ENCODE measurements around the gene MAPK7. TPM values are rescaled to one million over a fixed set of nuclear protein-coding genes. Genes with fewer than 3 reads are reported as not detected.

The MAPK7 gene
- total and polyA plus RNA-seq, 10 of the 15 experiments (the other 5 are each of a cell fraction or from before 2014, with no cell fraction given): 0.37 to 13.5 (median 5.6) TPM

DNA sequence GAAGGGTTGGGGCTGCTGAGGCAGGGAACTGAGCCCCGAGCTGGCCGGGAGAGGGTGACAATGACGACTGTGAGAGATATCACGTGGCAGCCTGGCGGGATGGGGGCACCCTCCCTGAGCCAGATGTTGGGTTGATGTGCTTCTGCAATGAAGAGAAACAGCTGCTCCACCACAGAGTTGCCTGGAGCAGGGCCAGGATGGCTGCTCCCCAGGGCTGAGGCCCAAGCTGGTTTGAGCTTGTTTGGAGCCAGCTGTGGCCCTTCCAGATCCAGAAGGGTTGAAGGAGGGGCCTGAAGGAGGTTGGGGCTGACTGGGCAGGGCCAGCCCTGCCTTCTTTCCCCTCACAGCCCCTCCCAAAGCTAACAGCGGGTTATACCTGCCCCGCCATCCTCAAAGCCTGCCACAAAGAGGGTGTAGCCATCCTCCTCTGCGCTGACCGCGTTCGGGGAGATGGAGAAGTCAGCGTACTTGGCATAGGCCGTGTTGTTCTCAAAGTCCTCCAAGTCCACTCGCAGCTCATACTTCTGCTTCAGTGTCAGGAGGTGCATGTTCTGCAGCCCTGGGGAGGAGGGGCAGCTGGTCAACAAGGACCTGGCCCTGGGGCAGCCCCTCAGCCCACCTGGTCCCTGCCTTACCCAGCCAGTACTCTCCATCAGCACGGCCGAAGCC lies 6.6 kb downstream of the MAPK7 start:
- 88% methylated on average over 16 of the region's 16 CpGs for WGBS (ENCODE audit: insufficient coverage, insufficient replicate concordance, low lambda C conversion rate, missing lambda C conversion rate)
- POLR2A ChIA-PET: no interaction called here

DNA sequence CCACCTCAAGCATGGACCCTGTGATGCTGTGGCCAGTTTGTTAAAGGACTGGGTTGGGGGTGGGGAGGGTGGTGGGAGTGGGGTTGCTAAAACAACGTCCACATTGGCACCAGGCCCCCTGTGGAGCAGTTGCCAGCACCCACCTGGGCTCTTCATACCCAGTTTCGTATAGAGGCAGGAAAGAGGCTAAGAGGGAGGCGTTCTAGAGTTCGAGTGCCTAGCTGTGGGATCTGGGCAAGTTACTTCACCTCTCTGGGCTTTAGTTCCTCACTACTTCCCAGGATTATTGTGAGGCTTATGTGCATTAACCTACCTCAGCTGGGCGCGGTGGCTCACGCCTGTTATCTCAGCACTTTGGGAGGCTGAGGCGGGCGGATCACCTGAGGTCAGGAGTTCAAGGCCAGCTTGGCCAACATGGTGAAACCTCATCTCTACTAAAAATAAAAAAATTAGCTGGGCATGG lies 7.3 kb downstream of the MAPK7 start:
- ATAC-seq (no peak), DNase-seq (ENCODE audit: low read depth, low spot score) (no peak), FAIRE-seq (no peak)
- CTCF ChIA-PET: interaction anchor here (1.4 kb wide), 1 partner anchor 23 kb away, joined by 4 read pairs; the partner anchor contains the start of gene B9D1
- POLR2A ChIA-PET: no interaction called here
- 84% methylated on average over 8 of the region's 9 CpGs for WGBS (ENCODE audit: insufficient coverage, insufficient replicate concordance, low lambda C conversion rate, missing lambda C conversion rate)
- no peak overlapping the region for H3K4me3 ChIP-seq
- in situ Hi-C loops (cut with MboI) (no loop called here), intact Hi-C loops (cut with micrococcal nuclease; ENCODE audit: unreplicated experiment) (no loop called here)
- RAD21 ChIA-PET (ENCODE audit: unreplicated experiment): no interaction called here
- BruUV-seq (replicated peaks): no TSS peak
- SMC1A ChIA-PET (ENCODE audit: uncharacterized antibody, unreplicated experiment): interaction anchor here (1.2 kb wide), 1 partner anchor 28 kb away, joined by 3 read pairs; no protein-coding TSS in a partner anchor
- H4K20me1 ChIP-seq (ENCODE audit: control insufficient read depth, insufficient read depth): no peaks in the 10 kb centered on the region
- no peaks in the 10 kb centered on the region for H3K79me2 ChIP-seq (ENCODE audit: control insufficient read depth, insufficient read depth, low read length)
- no peaks in the 10 kb centered on the region for H3K4me1 ChIP-seq (ENCODE audit: control insufficient read depth, insufficient read depth, low read length)
- no peak overlapping the region for H3K9ac ChIP-seq (ENCODE audit: control insufficient read depth, insufficient read depth, low read length)
- H3K9me3 ChIP-seq (replicated peaks; ENCODE audit: control insufficient read depth, insufficient read depth, low read length): no peaks in the 10 kb centered on the region
- no peak overlapping the region for H2AFZ ChIP-seq (ENCODE audit: control insufficient read depth, low read depth, low read length)
- H3K4me2 ChIP-seq (ENCODE audit: control insufficient read depth, insufficient read depth): no peak overlapping the region
- H3K27ac ChIP-seq (ENCODE audit: control insufficient read depth, insufficient read depth): no peak overlapping the region
- H3K27me3 ChIP-seq (replicated peaks in 1 of 2; ENCODE audit: control insufficient read depth in 2 of 2, insufficient read depth in 2 of 2, low read length in 1 of 2): no peaks in the 10 kb centered on the region; a peak in 1 of 4 replicates
- peaks cover 0 to 5% of the 10 kb centered on the region in 2 experiments; a peak in 2 of 4 replicates for H3K36me3 ChIP-seq (ENCODE audit: control insufficient read depth in 2 of 2, insufficient read depth in 2 of 2, low read length in 1 of 2)
- TF ChIP-seq TCF3 (IDR thresholded peaks at IDR 0.05; ENCODE audit: borderline replicate concordance, insufficient read depth, low read depth, low read length) (no peak), SREBF2 (IDR thresholded peaks at IDR 0.05; ENCODE audit: low read length) (no peak), SRF (IDR thresholded peaks at IDR 0.05; ENCODE audit: low read depth in 2 of 2, low read length in 2 of 2) (no peak), IRF4 (IDR thresholded peaks at IDR 0.05; ENCODE audit: low read depth, low read length) (no peak), FOXM1 (IDR thresholded peaks at IDR 0.05; ENCODE audit: low read depth, low read length) (no peak), HDGF (IDR thresholded peaks at IDR 0.05) (no peak), POU2F2 (IDR thresholded peaks at IDR 0.05; ENCODE audit: borderline replicate concordance, low read depth, low read length) (no peak)
- TF ChIP-seq, protein P1, sequence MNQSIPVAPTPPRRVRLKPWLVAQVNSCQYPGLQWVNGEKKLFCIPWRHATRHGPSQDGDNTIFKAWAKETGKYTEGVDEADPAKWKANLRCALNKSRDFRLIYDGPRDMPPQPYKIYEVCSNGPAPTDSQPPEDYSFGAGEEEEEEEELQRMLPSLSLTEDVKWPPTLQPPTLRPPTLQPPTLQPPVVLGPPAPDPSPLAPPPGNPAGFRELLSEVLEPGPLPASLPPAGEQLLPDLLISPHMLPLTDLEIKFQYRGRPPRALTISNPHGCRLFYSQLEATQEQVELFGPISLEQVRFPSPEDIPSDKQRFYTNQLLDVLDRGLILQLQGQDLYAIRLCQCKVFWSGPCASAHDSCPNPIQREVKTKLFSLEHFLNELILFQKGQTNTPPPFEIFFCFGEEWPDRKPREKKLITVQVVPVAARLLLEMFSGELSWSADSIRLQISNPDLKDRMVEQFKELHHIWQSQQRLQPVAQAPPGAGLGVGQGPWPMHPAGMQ (IDR thresholded peaks at IDR 0.05; ENCODE audit: borderline replicate concordance): no peak
- TF ChIP-seq, protein P2, sequence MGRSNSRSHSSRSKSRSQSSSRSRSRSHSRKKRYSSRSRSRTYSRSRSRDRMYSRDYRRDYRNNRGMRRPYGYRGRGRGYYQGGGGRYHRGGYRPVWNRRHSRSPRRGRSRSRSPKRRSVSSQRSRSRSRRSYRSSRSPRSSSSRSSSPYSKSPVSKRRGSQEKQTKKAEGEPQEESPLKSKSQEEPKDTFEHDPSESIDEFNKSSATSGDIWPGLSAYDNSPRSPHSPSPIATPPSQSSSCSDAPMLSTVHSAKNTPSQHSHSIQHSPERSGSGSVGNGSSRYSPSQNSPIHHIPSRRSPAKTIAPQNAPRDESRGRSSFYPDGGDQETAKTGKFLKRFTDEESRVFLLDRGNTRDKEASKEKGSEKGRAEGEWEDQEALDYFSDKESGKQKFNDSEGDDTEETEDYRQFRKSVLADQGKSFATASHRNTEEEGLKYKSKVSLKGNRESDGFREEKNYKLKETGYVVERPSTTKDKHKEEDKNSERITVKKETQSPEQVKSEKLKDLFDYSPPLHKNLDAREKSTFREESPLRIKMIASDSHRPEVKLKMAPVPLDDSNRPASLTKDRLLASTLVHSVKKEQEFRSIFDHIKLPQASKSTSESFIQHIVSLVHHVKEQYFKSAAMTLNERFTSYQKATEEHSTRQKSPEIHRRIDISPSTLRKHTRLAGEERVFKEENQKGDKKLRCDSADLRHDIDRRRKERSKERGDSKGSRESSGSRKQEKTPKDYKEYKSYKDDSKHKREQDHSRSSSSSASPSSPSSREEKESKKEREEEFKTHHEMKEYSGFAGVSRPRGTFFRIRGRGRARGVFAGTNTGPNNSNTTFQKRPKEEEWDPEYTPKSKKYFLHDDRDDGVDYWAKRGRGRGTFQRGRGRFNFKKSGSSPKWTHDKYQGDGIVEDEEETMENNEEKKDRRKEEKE (IDR thresholded peaks at IDR 0.05): no peak

More for the DNA sequence above, 6.6 kb downstream of the MAPK7 start:
- ChIA-PET RAD21 (ENCODE audit: unreplicated experiment) (no interaction called here), SMC1A (ENCODE audit: uncharacterized antibody, unreplicated experiment) (no interaction called here), CTCF (interaction anchor here (2.5 kb wide), 1 partner anchor 22 kb away, joined by 6 read pairs; the partner anchor contains the start of gene B9D1)
- no peak overlapping the region for H3K4me2 ChIP-seq (ENCODE audit: control insufficient read depth, insufficient read depth)
- H3K79me2 ChIP-seq (ENCODE audit: control insufficient read depth, insufficient read depth, low read length): no peaks in the 10 kb centered on the region
- no peaks in the 10 kb centered on the region for H3K4me1 ChIP-seq (ENCODE audit: control insufficient read depth, insufficient read depth, low read length)
- no peak overlapping the region for H3K9ac ChIP-seq (ENCODE audit: control insufficient read depth, insufficient read depth, low read length)
- no peaks in the 10 kb centered on the region for H3K9me3 ChIP-seq (replicated peaks; ENCODE audit: control insufficient read depth, insufficient read depth, low read length)
- in situ Hi-C loops (cut with MboI) (no loop called here), intact Hi-C loops (cut with micrococcal nuclease; ENCODE audit: unreplicated experiment) (no loop called here)
- H3K36me3 ChIP-seq (ENCODE audit: control insufficient read depth in 2 of 2, insufficient read depth in 2 of 2, low read length in 1 of 2): peaks cover 4 to 12% of the 10 kb centered on the region in 2 experiments
- DNase-seq (ENCODE audit: low read depth, low spot score) (no peak), ATAC-seq (no peak; the same call in 1 of the 3 replicates), FAIRE-seq (no peak)
- BruUV-seq (replicated peaks): no TSS peak
- no peak overlapping the region for H3K27ac ChIP-seq (ENCODE audit: control insufficient read depth, insufficient read depth)
- no peaks in the 10 kb centered on the region; a peak in 1 of 4 replicates for H3K27me3 ChIP-seq (replicated peaks in 1 of 2; ENCODE audit: control insufficient read depth in 2 of 2, insufficient read depth in 2 of 2, low read length in 1 of 2)
- TF ChIP-seq SMARCA5 (IDR thresholded peaks at IDR 0.05): no peak
- TF ChIP-seq POLR2A (IDR thresholded peaks at IDR 0.05; ENCODE audit: low read depth, low read length): peak; percentile 6; the same call in 1 of the 2 replicates
- 0 out of 2 replicates have a peak, but pooled peaks have one; percentile 25 for TF ChIP-seq TCF12 (IDR thresholded peaks at IDR 0.05; ENCODE audit: low read depth, low read length)
- no peak overlapping the region for H3K4me3 ChIP-seq
- H4K20me1 ChIP-seq (ENCODE audit: control insufficient read depth, insufficient read depth): no peaks in the 10 kb centered on the region
- H2AFZ ChIP-seq (ENCODE audit: control insufficient read depth, low read depth, low read length): no peak overlapping the region
